HepG2 (cell line): ENCODE measurements around the gene HCK. TPM values are rescaled to one million over a fixed set of nuclear protein-coding genes. Genes with fewer than 3 reads are reported as not detected.

Source experiments
- CBX5 ChIP-seq: sonication (generic); formaldehyde crosslinking; IDR thresholded peaks from 2 replicates; pipeline ENCODE4 v1.4.0; 2020; ENCODE audit warnings: missing genetic modification reagents, borderline replicate concordance
- KIAA2018 ChIP-seq: sonication (generic); formaldehyde crosslinking; IDR thresholded peaks from 2 replicates; pipeline ENCODE4 v1.5.0; 2020; ENCODE audit warnings: mild to moderate bottlenecking, missing genetic modification reagents, borderline replicate concordance
- NFAT5 ChIP-seq: sonication (generic); formaldehyde crosslinking; IDR thresholded peaks from 2 replicates; pipeline ENCODE4 v1.4.0; 2020; ENCODE audit warnings: missing genetic modification reagents
- RFXAP ChIP-seq: sonication (generic); formaldehyde crosslinking; IDR thresholded peaks from 2 replicates; pipeline ENCODE4 v1.4.0; 2020; ENCODE audit warnings: missing genetic modification reagents, borderline replicate concordance
- ZBTB20 ChIP-seq: sonication (generic); formaldehyde crosslinking; IDR thresholded peaks from 2 replicates; pipeline ENCODE4 v1.8.1; 2023; ENCODE audit warnings: missing genetic modification reagents, low read depth, mild to moderate bottlenecking, borderline replicate concordance
- ZNF12 ChIP-seq: sonication (generic); formaldehyde crosslinking; IDR thresholded peaks from 2 replicates; pipeline ENCODE4 v1.5.0; 2020; ENCODE audit warnings: missing genetic modification reagents
- ZNF597 ChIP-seq: sonication (generic); formaldehyde crosslinking; IDR thresholded peaks from 2 replicates; pipeline ENCODE4 v1.5.0; 2020; ENCODE audit warnings: missing genetic modification reagents
- polyA plus RNA-seq, 8 experiments: library from polyadenylated mRNA; depleted of rRNA in 3 of 8; stranded (reverse) in 7 of 8; unstranded in 1 of 8; fragments of >200 nt; fragmentation: Illumina TruSeq in 4 of 8; extraction: Trizol in 4 of 8; gene quantifications; 2 replicates each; pipeline versions ENCODE4 v1.2.1 to v1.2.3, GENCODE V29; 2011 to 2016; ENCODE audit warnings: low read depth in 4 of 8, missing spikeins in 1 of 8, mixed read lengths in 1 of 8; ENCODE audit not compliant: insufficient read depth in 1 of 8
- total RNA-seq, 5 experiments: library from RNA; depleted of rRNA; stranded (reverse); fragments of >200 nt; fragmentation: Illumina TruSeq; extraction: Trizol; gene quantifications; 2 replicates each; pipeline ENCODE4 v1.2.3, GENCODE V29; 2016; ENCODE audit warnings: low read depth in 1 of 5
- TF ChIP-seq, protein P1 (sequence below): sonication (generic); formaldehyde crosslinking; IDR thresholded peaks from 2 replicates; pipeline ENCODE4 v1.5.0; 2020; ENCODE audit warnings: mild to moderate bottlenecking, missing genetic modification reagents, moderate library complexity

HCK gene
- total and polyA plus RNA-seq, 2 of the 13 experiments (the other 11 are each of a cell fraction or from before 2014, with no cell fraction given): 0.04 TPM; not detected in 1

- no peak for TF ChIP-seq KIAA2018
- TF ChIP-seq CBX5 (CRISPR knock-in tag): no peak
- no peak for TF ChIP-seq ZNF12 (CRISPR knock-in tag)
- no peak for TF ChIP-seq NFAT5
- no peak for TF ChIP-seq RFXAP (CRISPR knock-in tag)
- TF ChIP-seq ZBTB20 (CRISPR knock-in tag): no peak
- TF ChIP-seq, protein P1, sequence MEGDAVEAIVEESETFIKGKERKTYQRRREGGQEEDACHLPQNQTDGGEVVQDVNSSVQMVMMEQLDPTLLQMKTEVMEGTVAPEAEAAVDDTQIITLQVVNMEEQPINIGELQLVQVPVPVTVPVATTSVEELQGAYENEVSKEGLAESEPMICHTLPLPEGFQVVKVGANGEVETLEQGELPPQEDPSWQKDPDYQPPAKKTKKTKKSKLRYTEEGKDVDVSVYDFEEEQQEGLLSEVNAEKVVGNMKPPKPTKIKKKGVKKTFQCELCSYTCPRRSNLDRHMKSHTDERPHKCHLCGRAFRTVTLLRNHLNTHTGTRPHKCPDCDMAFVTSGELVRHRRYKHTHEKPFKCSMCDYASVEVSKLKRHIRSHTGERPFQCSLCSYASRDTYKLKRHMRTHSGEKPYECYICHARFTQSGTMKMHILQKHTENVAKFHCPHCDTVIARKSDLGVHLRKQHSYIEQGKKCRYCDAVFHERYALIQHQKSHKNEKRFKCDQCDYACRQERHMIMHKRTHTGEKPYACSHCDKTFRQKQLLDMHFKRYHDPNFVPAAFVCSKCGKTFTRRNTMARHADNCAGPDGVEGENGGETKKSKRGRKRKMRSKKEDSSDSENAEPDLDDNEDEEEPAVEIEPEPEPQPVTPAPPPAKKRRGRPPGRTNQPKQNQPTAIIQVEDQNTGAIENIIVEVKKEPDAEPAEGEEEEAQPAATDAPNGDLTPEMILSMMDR (CRISPR knock-in tag): peak; percentile 73
- TF ChIP-seq ZNF597: no peak
Measured at GRCh38 chr20:32017711-32018251, 34.3 kb upstream of the HCK start (continued).
